Loucy (cell line): ENCODE measurements around the gene GTPBP2.
"Not testable (repeated sequence)": the region's sequence is repeated elsewhere in the genome, so short reads cannot be mapped to it uniquely, and the experiment has no call there.

Source experiments
- H2AFZ ChIP-seq: fragments of 200-600 bp; sonication (generic); 2 replicates; pipeline ENCODE4 v1.6.0; 2016; ENCODE audit warnings: antibody characterized with exemption, mild to moderate bottlenecking, low read length, moderate library complexity
- H3F3A ChIP-seq: fragments of 200-600 bp; 2 replicates; pipeline ENCODE4 v1.6.0; 2016; ENCODE audit warnings: antibody characterized with exemption, low read depth, mild to moderate bottlenecking
- H3K27me3 ChIP-seq: fragments of 200-600 bp; sonication (generic); 2 replicates; pipeline ENCODE4 v1.6.1; 2014; ENCODE audit warnings: low read length, mild to moderate bottlenecking; ENCODE audit not compliant: insufficient read depth, poor library complexity, severe bottlenecking
- H3K36me3 ChIP-seq: fragments of 200-600 bp; sonication (generic); 2 replicates; pipeline ENCODE4 v1.6.1; 2016; ENCODE audit warnings: low read length; ENCODE audit not compliant: insufficient read depth
- H3K4me1 ChIP-seq: fragments of 200-600 bp; sonication (generic); 2 replicates; pipeline ENCODE4 v1.5.1; 2014; ENCODE audit warnings: low read length, mild to moderate bottlenecking; ENCODE audit not compliant: insufficient read depth, poor library complexity, severe bottlenecking
- H3K4me2 ChIP-seq: fragments of 200-600 bp; sonication (generic); 2 replicates; pipeline ENCODE4 v1.6.0; 2014; ENCODE audit warnings: antibody characterized with exemption, low read length, low read depth, mild to moderate bottlenecking; ENCODE audit not compliant: poor library complexity, severe bottlenecking
- H3K4me3 ChIP-seq: fragments of 200-600 bp; sonication (generic); 2 replicates; pipeline ENCODE4 v1.5.1; 2014; ENCODE audit warnings: low read length, mild to moderate bottlenecking, mixed read lengths; ENCODE audit not compliant: poor library complexity, severe bottlenecking
- H3K79me2 ChIP-seq: fragments of 200-600 bp; sonication (generic); 2 replicates; pipeline ENCODE4 v1.6.1; 2014; ENCODE audit warnings: low read length; ENCODE audit not compliant: insufficient read depth
- H3K9ac ChIP-seq: fragments of 200-600 bp; sonication (generic); 2 replicates; pipeline ENCODE4 v1.6.0; 2014; ENCODE audit warnings: mild to moderate bottlenecking, low read depth, low read length, moderate library complexity; ENCODE audit not compliant: poor library complexity, severe bottlenecking
- H3K9me2 ChIP-seq: fragments of 200-600 bp; sonication (generic); replicated peaks from 2 replicates; pipeline ENCODE4 v1.6.1; 2016; ENCODE audit warnings: low read depth, low read length, mixed read lengths
- H3K9me3 ChIP-seq: fragments of 200-600 bp; sonication (generic); 2 replicates; pipeline ENCODE4 v1.6.1; 2014; ENCODE audit warnings: mild to moderate bottlenecking, antibody characterized with exemption, low read length, low read depth; ENCODE audit not compliant: insufficient read depth
- H4K20me1 ChIP-seq: fragments of 200-600 bp; sonication (generic); 2 replicates; pipeline ENCODE4 v1.6.0; 2014; ENCODE audit warnings: antibody characterized with exemption, low read length, mild to moderate bottlenecking; ENCODE audit not compliant: insufficient read depth, poor library complexity, severe bottlenecking
- CTCF ChIP-seq: fragments of 200-600 bp; sonication (generic); conservative IDR thresholded peaks from 2 replicates; pipeline ENCODE4 v1.5.1; 2014; ENCODE audit warnings: mild to moderate bottlenecking, antibody characterized with exemption, low read length
- EZH2phosphoT487 ChIP-seq: fragments of 200-600 bp; IDR thresholded peaks from 2 replicates; pipeline ENCODE4 v1.6.1; 2018; ENCODE audit warnings: antibody characterized with exemption, mild to moderate bottlenecking, moderate library complexity, borderline replicate concordance

The GTPBP2 gene

GRCh38 chr6:43635387-43636307, 6.6 kb upstream of the GTPBP2 start, which contains the start of gene MAD2L1BP:
MAD2L1BP (plus strand) TSS chr6:43635840; CDS start chr6:43635876, 36 bp downstream.
- Histone ChIP-seq H3K4me3 (peak within 1 kb of the TSS; percentile 93), H3K4me1 (peaks cover 44% of the 10 kb centered on the region), H4K20me1 (peaks cover 29% of the 10 kb centered on the region), H2AFZ (peak within 1 kb of the TSS; percentile 76), H3K9ac (peak within 1 kb of the TSS; percentile 94), H3F3A (no peaks in the 10 kb centered on the region), H3K27me3 (no peaks in the 10 kb centered on the region), H3K36me3 (peaks cover 9% of the 10 kb centered on the region; the same call in 1 of the 2 replicates), H3K4me2 (peak within 1 kb of the TSS; percentile 92), H3K79me2 (peaks cover 57% of the 10 kb centered on the region), H3K9me2 (no peaks in the 10 kb centered on the region), H3K9me3 (no peaks in the 10 kb centered on the region)
- TF ChIP-seq CTCF = no peak
- TF ChIP-seq EZH2phosphoT487 = no peak

GRCh38 chr6:43634702-43635303, 5.7 kb upstream of the GTPBP2 start:
- Histone ChIP-seq H3K4me3 (peak overlapping the region; percentile 93), H3K4me2 (peak overlapping the region; percentile 92), H3K4me1 (peaks cover 40% of the 10 kb centered on the region), H4K20me1 (peaks cover 22% of the 10 kb centered on the region), H3K9me3 (no peaks in the 10 kb centered on the region), H3K9me2 (no peaks in the 10 kb centered on the region), H3K27me3 (no peaks in the 10 kb centered on the region), H3K79me2 (peaks cover 48% of the 10 kb centered on the region), H2AFZ (peak overlapping the region; percentile 76; the same call in 1 of the 2 replicates), H3K9ac (peak overlapping the region; percentile 94), H3F3A (no peaks in the 10 kb centered on the region), H3K36me3 (peaks cover under 1% of the 10 kb centered on the region; the same call in 1 of the 2 replicates)
- TF ChIP-seq CTCF (no peak), EZH2phosphoT487 (no peak)

- H2AFZ ChIP-seq, H3K4me2 ChIP-seq, H3K4me3 ChIP-seq, H3K9me2 ChIP-seq, H3K9ac ChIP-seq, H3K9me3 ChIP-seq, H4K20me1 ChIP-seq, H3F3A ChIP-seq, H3K27me3 ChIP-seq, H3K36me3 ChIP-seq: not testable (repeated sequence)
- H3K79me2 ChIP-seq = peaks cover 38% of the 10 kb centered on the region
- H3K4me1 ChIP-seq = peaks cover 32% of the 10 kb centered on the region
Observed at GRCh38 chr6:43633002-43633401, 3.9 kb upstream of the GTPBP2 start.
